ENCODE data around the gene FBXO7.

DNA sequence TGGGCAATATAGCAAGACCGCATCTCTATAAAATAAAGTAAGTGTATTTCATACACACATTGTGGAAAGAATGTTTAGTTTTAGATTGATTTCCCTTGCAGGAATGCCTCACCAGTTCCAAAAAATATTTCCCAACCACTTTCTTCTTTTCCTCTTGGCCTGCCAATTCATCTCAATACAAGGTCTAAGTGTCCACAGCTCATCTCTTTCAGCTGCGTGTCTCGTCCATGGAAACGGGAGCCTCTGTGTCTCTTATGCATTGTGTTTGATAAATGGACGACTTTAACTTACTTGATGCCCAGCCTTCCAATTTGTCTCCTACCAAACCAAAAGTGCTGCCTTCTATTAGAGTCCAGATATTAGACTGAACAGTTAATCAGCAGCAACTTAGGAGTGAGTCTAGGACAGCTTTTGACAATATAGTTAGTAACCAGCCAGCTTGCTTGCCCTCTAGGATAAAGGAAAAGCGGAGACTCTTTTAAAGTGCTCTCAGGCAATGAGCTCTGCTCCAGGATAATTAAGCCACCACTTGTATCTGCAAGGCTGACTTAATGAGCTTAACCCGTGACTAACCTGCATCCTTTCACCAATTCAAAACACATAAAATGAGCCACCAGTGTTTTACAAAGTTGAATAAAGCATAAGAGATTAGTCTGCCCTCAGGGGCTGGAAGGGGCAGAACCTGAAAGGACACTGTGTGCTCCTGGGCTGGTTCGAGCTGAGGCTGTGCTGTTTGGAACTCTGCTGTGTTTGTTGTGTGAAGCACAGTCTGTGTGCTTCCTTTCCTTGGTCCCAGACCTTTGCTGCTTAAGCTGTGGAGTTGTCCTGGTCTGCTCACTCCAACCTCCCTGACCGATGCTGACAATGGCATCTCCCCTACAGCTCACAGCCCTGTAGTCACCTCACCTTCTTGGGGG lies 27.5 kb downstream of the FBXO7 start:
- TF ChIP-seq, protein P1, sequence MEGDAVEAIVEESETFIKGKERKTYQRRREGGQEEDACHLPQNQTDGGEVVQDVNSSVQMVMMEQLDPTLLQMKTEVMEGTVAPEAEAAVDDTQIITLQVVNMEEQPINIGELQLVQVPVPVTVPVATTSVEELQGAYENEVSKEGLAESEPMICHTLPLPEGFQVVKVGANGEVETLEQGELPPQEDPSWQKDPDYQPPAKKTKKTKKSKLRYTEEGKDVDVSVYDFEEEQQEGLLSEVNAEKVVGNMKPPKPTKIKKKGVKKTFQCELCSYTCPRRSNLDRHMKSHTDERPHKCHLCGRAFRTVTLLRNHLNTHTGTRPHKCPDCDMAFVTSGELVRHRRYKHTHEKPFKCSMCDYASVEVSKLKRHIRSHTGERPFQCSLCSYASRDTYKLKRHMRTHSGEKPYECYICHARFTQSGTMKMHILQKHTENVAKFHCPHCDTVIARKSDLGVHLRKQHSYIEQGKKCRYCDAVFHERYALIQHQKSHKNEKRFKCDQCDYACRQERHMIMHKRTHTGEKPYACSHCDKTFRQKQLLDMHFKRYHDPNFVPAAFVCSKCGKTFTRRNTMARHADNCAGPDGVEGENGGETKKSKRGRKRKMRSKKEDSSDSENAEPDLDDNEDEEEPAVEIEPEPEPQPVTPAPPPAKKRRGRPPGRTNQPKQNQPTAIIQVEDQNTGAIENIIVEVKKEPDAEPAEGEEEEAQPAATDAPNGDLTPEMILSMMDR (IDR thresholded peaks at IDR 0.05) = no peak
- no peak for TF ChIP-seq POLR2A (IDR thresholded peaks at IDR 0.05)

Measured in adrenal gland (tissue), 5 donors.